AG04450 (cell line): Measurements from ENCODE around the gene FAM3A. TPM values are rescaled to one million over a fixed set of nuclear protein-coding genes. Genes with fewer than 3 reads are reported as not detected.

Experiments
- CTCF ChIA-PET: fragments of 300-600, 350-600 bp; formaldehyde crosslinking; extraction: SDS; loops from one replicate; lab custom pipeline; 2022; ENCODE audit warnings: antibody characterized with exemption, inconsistent platforms; lab: Charles Lee
- POLR2A ChIA-PET: fragments of 350-600 bp; formaldehyde crosslinking; extraction: SDS; loops from one replicate; lab custom pipeline; 2021; ENCODE audit warnings: antibody characterized with exemption, inconsistent platforms; lab: Yijun Ruan, JAX
- DNase-seq: peaks from one replicate; pipeline ENCODE4 v3.0.0-alpha.2; 2011; ENCODE audit warnings: low read depth, low spot score
- H3K27ac ChIP-seq: one replicate; pipeline ENCODE4 v1.5.1; 2012; ENCODE audit warnings: low read depth, low read length, control low read depth
- H3K27me3 ChIP-seq: one replicate; pipeline ENCODE4 v1.6.0; 2012; ENCODE audit warnings: low read length; ENCODE audit not compliant: control insufficient read depth, insufficient read depth
- H3K4me3 ChIP-seq: 2 replicates; pipeline ENCODE4 v1.5.1; 2011; ENCODE audit warnings: mild to moderate bottlenecking, low read depth, low read length, control low read depth
- H3K9me3 ChIP-seq: 2 replicates; pipeline ENCODE4 v1.5.1; 2012; ENCODE audit warnings: low read length; ENCODE audit not compliant: control insufficient read depth, insufficient read depth
- CTCF ChIP-seq: IDR thresholded peaks from 2 replicates; pipeline ENCODE4 v1.5.1; 2011; ENCODE audit warnings: low read depth, low read length, control low read depth, inconsistent platforms
- polyA plus RNA-seq: library from polyadenylated mRNA; depleted of rRNA; stranded (reverse); fragments of >200 nt; gene quantifications from 2 replicates; pipeline ENCODE4 v1.2.3, GENCODE V29; 2011

FAM3A gene
- polyA plus RNA-seq, 1 experiment, result 15.5 TPM

DNA sequence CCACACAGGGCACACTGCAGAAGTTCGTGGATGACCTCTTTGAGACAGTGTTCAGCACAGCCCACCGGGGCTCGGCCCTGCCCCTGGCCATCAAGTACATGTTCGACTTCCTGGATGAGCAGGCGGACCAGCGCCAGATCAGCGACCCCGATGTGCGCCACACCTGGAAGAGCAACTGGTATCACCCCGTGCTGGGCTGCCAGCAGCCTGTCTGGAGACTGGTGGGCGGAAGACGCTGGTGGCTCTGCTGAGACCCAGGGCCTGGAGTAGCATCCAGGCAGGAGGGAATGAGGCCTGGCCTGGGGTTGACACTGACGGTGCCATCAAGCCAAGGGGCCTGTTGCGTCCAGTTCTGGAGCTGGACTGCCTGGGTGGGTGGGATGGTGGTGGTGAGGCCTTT lies 45.6 kb downstream of the FAM3A start:
- POLR2A ChIA-PET, result no interaction called here
- Histone ChIP-seq H3K27ac (no peak overlapping the region), H3K9me3 (no peaks in the 10 kb centered on the region; the same call in 1 of the 2 replicates), H3K4me3 (no peak overlapping the region), H3K27me3 (no peaks in the 10 kb centered on the region)
- TF ChIP-seq CTCF, result no peak
- DNase-seq, result no peak
- CTCF ChIA-PET, result no interaction called here

- POLR2A ChIA-PET, result no interaction called here
- TF ChIP-seq CTCF, result no peak
These were observed 46.2 kb downstream of the FAM3A start for GRCh38 chrX:154469880-154470279.

DNA sequence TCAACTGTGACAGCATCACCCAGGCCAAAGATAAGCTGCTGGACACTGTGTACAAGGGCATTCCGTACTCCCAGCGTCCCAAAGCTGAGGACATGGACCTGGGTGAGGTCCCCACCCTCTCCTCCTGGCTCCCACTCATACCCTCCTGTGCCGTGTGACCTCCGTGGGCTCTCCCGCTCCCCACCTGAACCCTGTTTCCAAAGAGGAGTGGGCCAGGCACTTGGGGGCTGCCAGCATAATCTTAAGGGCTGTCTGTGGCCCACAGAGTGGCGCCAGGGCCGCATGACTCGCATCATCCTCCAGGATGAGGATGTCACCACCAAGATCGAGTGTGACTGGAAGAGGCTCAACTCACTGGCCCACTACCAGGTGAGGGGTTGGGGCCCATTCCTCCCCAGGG lies 46.9 kb downstream of the FAM3A start:
- no peak for TF ChIP-seq CTCF
- Histone ChIP-seq H3K4me3 (no peak overlapping the region), H3K27me3 (no peaks in the 10 kb centered on the region), H3K9me3 (no peaks in the 10 kb centered on the region; the same call in 1 of the 2 replicates), H3K27ac (no peak overlapping the region)
- ChIA-PET CTCF (no interaction called here), POLR2A (no interaction called here)
- DNase-seq, result no peak

More at GRCh38 chrX:154469880-154470279, 46.2 kb downstream of the FAM3A start:
- no peak for DNase-seq
- CTCF ChIA-PET, result no interaction called here
- Histone ChIP-seq H3K27me3 (no peaks in the 10 kb centered on the region), H3K4me3 (no peak overlapping the region), H3K9me3 (no peaks in the 10 kb centered on the region; the same call in 1 of the 2 replicates), H3K27ac (no peak overlapping the region)

DNA sequence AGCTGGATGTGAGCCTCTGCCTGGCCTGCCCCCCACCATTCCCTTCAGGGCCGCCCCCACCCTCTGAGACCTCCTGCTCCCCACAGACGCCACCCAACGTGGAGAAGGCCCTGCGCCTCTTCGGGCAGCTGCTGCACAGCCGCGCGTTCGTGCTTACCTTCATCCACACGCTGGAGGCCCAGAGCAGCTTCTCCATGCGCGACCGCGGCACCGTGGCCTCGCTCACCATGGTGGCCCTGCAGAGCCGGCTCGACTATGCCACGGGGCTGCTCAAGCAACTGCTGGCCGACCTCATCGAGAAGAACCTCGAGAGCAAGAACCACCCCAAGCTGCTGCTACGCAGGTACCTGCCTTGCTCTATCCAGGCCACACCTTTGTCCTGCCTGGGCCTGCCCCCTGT lies 47.8 kb downstream of the FAM3A start:
- ChIA-PET CTCF (no interaction called here), POLR2A (no interaction called here)
- H3K27ac ChIP-seq, result no peak overlapping the region
- no peaks in the 10 kb centered on the region for H3K27me3 ChIP-seq
- no peaks in the 10 kb centered on the region; the same call in 1 of the 2 replicates for H3K9me3 ChIP-seq
- DNase-seq, result no peak
- no peak overlapping the region for H3K4me3 ChIP-seq
- no peak for TF ChIP-seq CTCF

DNA sequence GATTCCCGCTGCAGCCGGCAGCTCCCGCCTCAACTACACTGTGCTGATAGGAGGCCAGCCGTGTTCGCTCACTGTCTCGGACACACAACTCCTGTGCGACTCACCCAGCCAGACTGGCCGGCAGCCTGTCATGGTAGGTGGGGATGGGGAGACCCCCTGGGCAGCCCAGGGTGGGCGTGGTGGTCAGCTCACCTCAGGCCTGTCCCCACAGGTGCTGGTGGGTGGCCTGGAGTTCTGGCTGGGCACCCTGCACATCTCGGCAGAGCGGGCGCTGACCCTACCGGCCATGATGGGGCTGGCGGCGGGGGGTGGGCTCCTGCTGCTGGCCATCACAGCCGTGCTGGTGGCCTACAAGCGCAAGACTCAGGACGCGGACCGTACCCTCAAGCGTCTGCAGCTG lies 48.5 kb downstream of the FAM3A start:
- H3K9me3 ChIP-seq, result no peaks in the 10 kb centered on the region; the same call in 1 of the 2 replicates
- TF ChIP-seq CTCF, result no peak
- no peak overlapping the region for H3K27ac ChIP-seq
- no peaks in the 10 kb centered on the region for H3K27me3 ChIP-seq
- POLR2A ChIA-PET, result no interaction called here
- no peak overlapping the region for H3K4me3 ChIP-seq
- CTCF ChIA-PET, result no interaction called here
- DNase-seq, result no peak
